Muscle of back (tissue), 11 donors: ENCODE data around the gene ATXN7L2. TPM values are rescaled to one million over a fixed set of nuclear protein-coding genes. Genes with fewer than 3 reads are reported as not detected.

Source experiments
- DNase-seq, 3 donors: peaks; one replicate each; pipeline versions ENCODE4 v3.0.0 to v3.0.0-alpha.2; 2013
- polyA plus RNA-seq, 10 donors: library from polyadenylated mRNA; unstranded; fragments of 120-200 nt; gene quantifications; one replicate each; pipeline ENCODE4 v1.2.1, GENCODE V29; 2013; ENCODE audit not compliant: insufficient read length in 10 of 10

Gene ATXN7L2
- polyA plus RNA-seq, 10 donors = 11.8 to 32.9 (median 20.8) TPM

- no peak for DNase-seq
These were observed 13.9 kb downstream of the ATXN7L2 start for GRCh38 chr1:109497449-109498160.

GRCh38 chr1:109498161-109498801 lies 14.6 kb downstream of the ATXN7L2 start:
- peak; percentile 61 to 77 (median 62) for DNase-seq

DNA sequence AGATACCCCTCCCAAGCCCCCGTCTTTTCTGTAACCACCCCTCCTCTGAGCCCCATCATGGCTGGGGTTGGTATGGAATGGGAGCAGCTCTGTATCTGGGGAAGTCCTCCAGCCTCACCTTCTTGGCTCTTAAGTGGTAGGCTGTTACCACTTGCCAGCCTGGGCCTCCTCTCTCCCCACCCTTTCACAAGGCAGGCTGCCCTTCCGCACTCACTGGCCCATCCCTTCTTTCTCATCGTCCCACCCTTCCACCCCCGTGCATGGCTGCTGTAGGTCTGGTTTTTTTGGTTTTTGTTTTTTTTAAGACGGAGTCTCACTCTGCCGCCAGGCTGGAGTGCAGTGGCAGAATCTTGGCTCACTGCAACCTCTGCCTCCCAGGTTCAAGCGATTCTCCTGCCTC lies 15.4 kb downstream of the ATXN7L2 start:
- no peak for DNase-seq

- no peak for DNase-seq
These were observed 16.2 kb downstream of the ATXN7L2 start for GRCh38 chr1:109499661-109500536.

GRCh38 chr1:109500941-109501381 lies 17.3 kb downstream of the ATXN7L2 start:
- DNase-seq = peak in 1 of 3 donors; percentile 31

- no peak for DNase-seq
These were observed 18.1 kb downstream of the ATXN7L2 start for GRCh38 chr1:109501644-109502363.

GRCh38 chr1:109502364-109502851 lies 18.7 kb downstream of the ATXN7L2 start:
- DNase-seq = no peak

GRCh38 chr1:109503935-109504334 lies 20.2 kb downstream of the ATXN7L2 start:
- no peak for DNase-seq

DNA sequence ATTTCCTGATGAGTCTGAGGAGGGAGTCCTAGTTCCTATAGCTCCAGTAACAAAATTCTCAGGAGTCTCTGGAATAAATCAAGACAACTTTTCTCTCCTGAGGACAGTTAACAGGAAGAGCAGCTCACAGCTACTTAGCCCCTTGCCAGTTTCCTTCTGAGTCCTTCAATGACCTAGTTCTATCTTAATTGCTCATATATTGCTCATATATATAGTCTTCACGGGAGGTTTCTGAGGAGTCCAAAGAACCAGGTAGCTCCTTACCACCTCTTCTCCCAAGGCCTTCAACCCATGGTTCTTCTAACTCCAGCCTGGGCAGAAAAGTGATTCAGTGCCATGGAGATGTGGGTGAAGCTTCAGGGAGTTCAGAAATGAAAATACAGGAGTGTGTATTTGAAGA lies 21.3 kb downstream of the ATXN7L2 start:
- no peak for DNase-seq

DNA sequence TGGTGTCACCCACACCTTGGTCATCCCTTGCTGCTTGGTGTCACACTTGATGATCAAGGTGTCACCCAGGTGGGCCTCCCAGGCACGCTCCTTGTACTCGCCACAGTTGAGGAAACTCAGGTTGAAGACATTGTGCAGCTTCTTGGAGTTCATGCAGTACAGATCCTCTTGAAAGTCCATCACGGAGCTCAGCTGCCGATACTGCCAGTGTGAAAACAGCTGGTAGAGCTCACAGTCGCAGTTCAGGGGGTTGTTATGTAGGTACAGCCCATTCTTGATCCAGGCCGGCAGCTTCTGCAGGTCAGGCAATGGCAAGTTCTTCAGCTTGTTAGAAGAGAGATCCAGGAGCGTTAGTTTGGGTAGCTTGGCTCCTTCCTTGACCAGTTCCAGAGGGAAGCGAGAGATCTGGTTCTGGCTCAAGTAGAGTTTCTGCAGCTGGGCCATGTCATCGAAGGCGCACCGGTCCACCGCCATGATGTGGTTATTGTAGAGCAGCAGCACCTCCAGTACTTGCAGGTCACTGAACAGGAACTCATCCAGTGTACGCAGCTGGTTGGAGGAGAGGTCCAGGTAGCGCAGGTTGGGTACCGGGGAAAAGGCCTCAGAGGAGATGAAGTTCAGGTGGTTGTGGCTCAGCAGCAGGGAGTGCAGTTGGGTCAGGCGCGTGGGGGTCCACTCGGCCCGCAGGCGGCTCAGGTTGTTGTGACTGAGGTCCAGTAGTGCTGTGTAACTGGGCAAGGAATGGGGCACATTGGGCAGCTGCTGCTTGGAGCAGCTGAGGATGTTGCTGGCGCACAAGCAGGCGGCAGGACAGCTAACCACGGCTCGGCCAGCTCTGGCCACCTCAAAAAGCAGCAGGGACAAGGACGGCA lies 24.5 kb downstream of the ATXN7L2 start:
- no peak for DNase-seq

DNA sequence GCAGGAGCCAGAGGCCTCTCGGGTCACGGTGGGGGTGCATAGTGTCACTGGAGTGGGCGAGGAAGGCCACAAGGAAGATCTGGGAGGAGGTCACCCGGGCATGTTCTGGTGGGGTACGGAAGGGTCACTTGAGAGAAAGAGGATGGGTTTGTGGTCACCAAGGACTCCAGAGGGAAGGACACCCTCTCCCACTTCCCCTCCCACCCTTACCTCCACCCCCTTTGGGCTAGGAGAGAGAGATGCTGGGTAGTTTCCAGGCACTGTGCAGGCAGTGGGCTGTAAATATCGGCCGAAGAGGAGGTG lies 25.1 kb downstream of the ATXN7L2 start:
- no peak for DNase-seq

- DNase-seq = peak; percentile 62 to 90 (median 85)
These were observed 25.8 kb downstream of the ATXN7L2 start, which contains the start of gene AMIGO1 for GRCh38 chr1:109509176-109510134. AMIGO1 (minus strand) TSS chr1:109509727; CDS start chr1:109508912, 815 bp downstream.

DNA sequence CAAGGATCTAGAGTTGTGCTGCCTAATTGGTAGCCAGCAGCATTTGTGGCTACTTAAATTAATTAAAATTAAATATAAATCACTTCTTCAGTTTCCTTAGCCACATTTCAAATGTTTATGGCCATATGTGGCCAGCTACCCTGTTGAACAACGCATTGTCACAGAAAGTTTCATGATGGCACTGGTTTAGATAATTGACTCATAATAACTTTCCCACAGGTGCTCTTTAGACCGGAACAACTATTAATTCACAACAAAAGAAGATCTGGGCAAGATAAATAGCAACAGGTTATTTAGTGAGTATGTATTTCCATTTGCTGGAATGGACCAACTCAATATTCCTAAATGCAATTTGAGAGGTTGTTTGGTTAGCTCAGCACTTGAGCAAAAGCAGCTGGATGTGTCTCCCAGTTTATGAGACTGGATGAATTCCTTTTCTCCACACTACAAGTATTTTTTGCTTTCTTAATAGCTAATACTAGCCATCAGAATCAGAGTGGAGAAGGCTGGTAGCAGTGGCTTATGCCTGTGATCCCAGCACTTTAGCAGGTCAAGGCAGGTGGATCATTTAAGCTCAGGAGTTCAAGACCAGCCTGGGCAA lies 29.5 kb downstream of the ATXN7L2 start:
- DNase-seq = no peak

DNA sequence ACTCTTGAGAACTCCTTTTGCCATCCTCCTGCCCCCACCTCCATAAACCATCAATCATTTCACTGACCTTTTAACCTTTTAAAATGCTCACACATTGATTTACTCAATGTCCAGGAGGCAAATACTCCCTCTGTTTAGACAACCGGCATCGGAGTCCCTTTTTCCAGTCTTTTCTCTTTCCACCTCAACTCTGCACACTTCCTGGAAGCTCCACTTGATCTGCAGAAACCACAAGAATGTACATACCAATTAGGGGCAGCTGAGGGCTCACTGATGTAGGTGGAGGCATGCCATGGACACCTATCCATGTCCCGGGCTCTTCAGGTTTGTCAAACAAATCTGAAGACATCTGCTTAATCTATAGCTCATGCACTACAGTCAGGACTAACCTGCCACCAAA lies 31.1 kb downstream of the ATXN7L2 start:
- no peak for DNase-seq

GRCh38 chr1:109516872-109517271 lies 33.2 kb downstream of the ATXN7L2 start:
- DNase-seq = no peak

- DNase-seq = no peak
These were observed 33.6 kb downstream of the ATXN7L2 start for GRCh38 chr1:109517337-109517736.

DNA sequence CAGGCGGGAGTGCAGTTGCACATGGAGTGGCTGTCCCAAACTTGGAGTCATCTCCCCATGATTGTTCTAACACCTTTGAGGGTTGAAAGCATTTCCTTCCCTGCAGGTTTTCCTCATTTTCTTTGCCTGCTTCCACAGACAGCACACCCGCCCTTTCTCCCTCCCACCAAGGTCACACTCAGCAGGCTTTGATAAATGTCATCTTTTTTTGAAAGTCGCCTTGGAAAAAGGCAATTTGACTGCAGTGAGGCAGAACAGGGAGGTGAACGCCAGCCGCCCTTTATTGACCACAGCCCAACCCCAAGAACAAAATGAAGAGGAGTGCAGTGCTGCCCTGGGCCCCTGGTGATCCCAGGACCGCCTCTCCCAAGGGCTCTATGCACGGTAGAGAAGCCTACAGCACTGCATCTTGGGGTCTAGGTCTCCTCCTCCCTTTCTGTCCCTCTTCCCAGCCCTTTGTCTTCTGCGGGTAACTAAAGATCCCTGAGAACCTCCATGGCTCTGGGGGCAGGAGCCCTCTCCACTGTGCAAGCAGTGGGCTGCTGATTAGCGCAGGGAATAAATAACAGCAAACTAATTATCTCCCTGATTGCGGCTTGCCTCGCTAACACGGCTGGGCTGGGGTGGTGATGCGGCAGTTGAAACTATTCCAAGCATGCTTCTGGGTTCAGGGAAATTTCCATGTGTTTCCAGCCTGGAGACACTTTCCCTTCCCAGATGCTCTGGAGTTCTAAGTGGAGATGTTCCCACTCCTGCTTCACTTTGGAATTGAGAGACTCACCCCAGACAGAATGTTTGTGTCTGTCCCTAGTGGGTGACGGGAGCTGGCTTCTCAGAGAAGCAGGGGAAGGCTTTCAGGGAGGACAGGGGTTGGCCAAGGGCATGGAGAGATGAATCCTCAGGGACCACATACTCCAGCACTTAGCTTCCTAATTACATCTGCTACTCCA lies 37.6 kb downstream of the ATXN7L2 start:
- DNase-seq = peak in 1 of 3 donors; percentile 35

- DNase-seq = no peak
These were observed 38.3 kb downstream of the ATXN7L2 start for GRCh38 chr1:109522026-109522425.
